ENCODE data around the gene BPIFB3. TPM values are rescaled to one million over a fixed set of nuclear protein-coding genes. Genes with fewer than 3 reads are reported as not detected.

The BPIFB3 gene
- total RNA-seq, 1 experiment from 2014 or later: not detected

- H3K9me3 Mint-ChIP-seq: no peaks in the 10 kb centered on the region
- H3K4me1 Mint-ChIP-seq: peaks cover 9% of the 10 kb centered on the region; the same call in 1 of the 2 replicates
- no peak overlapping the region for H3K4me3 Mint-ChIP-seq
- ATAC-seq (no peak), DNase-seq (ENCODE audit: low spot score) (no peak)
- no peaks in the 10 kb centered on the region for H3K27me3 Mint-ChIP-seq (ENCODE audit: low read depth)
- H3K36me3 Mint-ChIP-seq: no peaks in the 10 kb centered on the region
- no peak for TF ChIP-seq ZSCAN18 (CRISPR knock-in tag; IDR thresholded peaks at IDR 0.05)
- no peak for TF ChIP-seq NFE2L1 (CRISPR knock-in tag; IDR thresholded peaks at IDR 0.05)
- TF ChIP-seq FOXJ3 (CRISPR knock-in tag; IDR thresholded peaks at IDR 0.05; ENCODE audit: borderline replicate concordance): no peak
- TF ChIP-seq MXD4 (CRISPR knock-in tag; IDR thresholded peaks at IDR 0.05; ENCODE audit: borderline replicate concordance): no peak
- TF ChIP-seq E2F5 (CRISPR knock-in tag; IDR thresholded peaks at IDR 0.05): no peak
- TF ChIP-seq ARID4B (CRISPR knock-in tag; IDR thresholded peaks at IDR 0.05; ENCODE audit: borderline replicate concordance): no peak
- TF ChIP-seq CREB1 (CRISPR knock-in tag; IDR thresholded peaks at IDR 0.05): no peak
- no peak for TF ChIP-seq KAT7 (CRISPR knock-in tag; IDR thresholded peaks at IDR 0.05; ENCODE audit: borderline replicate concordance)
- TF ChIP-seq TEAD1 (CRISPR knock-in tag; IDR thresholded peaks at IDR 0.05): no peak
- TF ChIP-seq GTF2I (CRISPR knock-in tag; conservative IDR thresholded peaks at IDR 0.05): no peak
- no peak for TF ChIP-seq TP53 (CRISPR knock-in tag; IDR thresholded peaks at IDR 0.05)
- TF ChIP-seq ATF1 (CRISPR knock-in tag; IDR thresholded peaks at IDR 0.05): no peak
- no peak overlapping the region for H3K27ac Mint-ChIP-seq
- ChIA-PET POLR2A (no interaction called here), CTCF (interaction anchor here (1.1 to 5.6 kb wide), 3 partner anchors 10 to 80 kb away, joined by 3 to 34 read pairs (median 6); partner anchors contain the start of gene SUN5)
These were observed 37.8 kb upstream of the BPIFB3 start for GRCh38 chr20:33015700-33016580.

- DNase-seq (ENCODE audit: low spot score): no peak
- Mint-ChIP-seq H3K27ac (no peak overlapping the region), H3K9me3 (no peaks in the 10 kb centered on the region), H3K36me3 (no peaks in the 10 kb centered on the region), H3K27me3 (ENCODE audit: low read depth) (no peaks in the 10 kb centered on the region), H3K4me3 (no peak overlapping the region), H3K4me1 (peaks cover 9% of the 10 kb centered on the region; the same call in 1 of the 2 replicates)
- ATAC-seq: no peak
- ChIA-PET POLR2A (no interaction called here), CTCF (interaction anchor here (1.1 to 5.6 kb wide), 3 partner anchors 11 to 79 kb away, joined by 3 to 34 read pairs (median 6); partner anchors contain the start of gene SUN5)
- TF ChIP-seq TCF7 (CRISPR knock-in tag; IDR thresholded peaks at IDR 0.05; ENCODE audit: low read depth) (no peak), PRDM15 (CRISPR knock-in tag; IDR thresholded peaks at IDR 0.05) (no peak), ZBTB21 (CRISPR knock-in tag; IDR thresholded peaks at IDR 0.05; ENCODE audit: borderline replicate concordance) (no peak), GRHL2 (CRISPR knock-in tag; IDR thresholded peaks at IDR 0.05; ENCODE audit: insufficient replicate concordance, severe bottlenecking) (no peak), ZNF671 (CRISPR knock-in tag; IDR thresholded peaks at IDR 0.05) (no peak), NR2C2 (CRISPR knock-in tag; IDR thresholded peaks at IDR 0.05) (no peak), EMX1 (CRISPR knock-in tag; IDR thresholded peaks at IDR 0.05) (no peak), IRF2 (CRISPR knock-in tag; IDR thresholded peaks at IDR 0.05; ENCODE audit: borderline replicate concordance, low read depth) (no peak), OVOL2 (CRISPR knock-in tag; IDR thresholded peaks at IDR 0.05; ENCODE audit: borderline replicate concordance) (no peak), CREM (CRISPR knock-in tag; IDR thresholded peaks at IDR 0.05) (no peak), ZNF219 (CRISPR knock-in tag; IDR thresholded peaks at IDR 0.05; ENCODE audit: borderline replicate concordance) (no peak), TEAD4 (CRISPR knock-in tag; IDR thresholded peaks at IDR 0.05) (no peak), FOXK1 (CRISPR knock-in tag; IDR thresholded peaks at IDR 0.05) (no peak)
These were observed 37.1 kb upstream of the BPIFB3 start for GRCh38 chr20:33016581-33017109.

Data from WTC11 (cell line).